Renal cortical epithelial cell (primary cell): ENCODE measurements around the gene TMPRSS11A. TPM values are rescaled to one million over a fixed set of nuclear protein-coding genes. Genes with fewer than 3 reads are reported as not detected.

Experiments used
- DNase-seq: peaks from one replicate; pipeline ENCODE4 v3.0.0-alpha.2; 2011; ENCODE audit warnings: low read depth
- total RNA-seq: library from RNA; depleted of rRNA; stranded (reverse); fragments of >200 nt; gene quantifications from 2 replicates; pipeline ENCODE4 v1.2.3, GENCODE V29; 2014

Gene TMPRSS11A
- total RNA-seq, 1 donor from 2014 or later: 0.05 TPM

GRCh38 chr4:67871867-67872266 lies 91.4 kb downstream of the TMPRSS11A start:
- peak; percentile 69 for DNase-seq

DNA sequence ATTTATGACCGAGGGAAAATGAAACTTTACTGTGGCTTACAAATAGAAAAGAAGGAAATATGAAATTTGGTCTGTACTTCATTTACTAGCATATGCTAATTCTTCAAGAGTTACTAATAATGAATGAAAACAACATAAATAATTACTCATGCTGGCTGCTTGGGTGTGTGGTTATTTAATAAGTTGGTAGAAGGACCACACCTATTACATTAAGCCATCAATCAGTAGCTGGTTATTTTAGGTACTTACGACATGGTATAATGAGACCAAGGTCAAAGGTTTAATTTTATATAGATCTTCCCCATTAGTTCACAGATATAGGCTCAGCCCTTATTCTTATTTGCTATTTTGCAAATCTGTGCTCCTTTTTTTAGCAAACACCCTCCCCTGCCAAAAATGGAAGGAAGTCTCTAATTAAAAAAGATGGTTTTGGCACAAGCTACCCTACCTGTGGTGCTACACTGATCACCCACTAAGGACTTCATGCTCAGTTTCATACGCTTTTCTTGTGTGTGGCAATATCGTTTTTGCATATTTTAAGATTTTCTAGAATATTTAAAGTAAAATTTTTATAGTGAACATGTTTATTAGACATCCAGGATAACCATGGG lies 93.6 kb downstream of the TMPRSS11A start:
- no peak for DNase-seq

- DNase-seq: no peak
Measured at GRCh38 chr4:67861513-67861912, 101.8 kb downstream of the TMPRSS11A start.

Other genes starting within 250 kb of the TMPRSS11A start
- not detected in 2 replicates for gene GNRHR, start 209.1 kb downstream of the TMPRSS11A start, total RNA-seq
- gene TMPRSS11D, start 79.5 kb downstream of the TMPRSS11A start, total RNA-seq: not detected in 2 replicates
- gene TMPRSS11F, start 166.4 kb upstream of the TMPRSS11A start, total RNA-seq: not detected in 2 replicates